Endothelial cell of umbilical vein (primary cell): ENCODE measurements around the gene STRN3.

Experiments
- CTCF ChIP-seq, 2 donors: IDR thresholded peaks; 1 replicate in 1 of 2; 2 replicates in 1 of 2; pipeline ENCODE4 v1.5.1; 2011; ENCODE audit warnings: low read length in 2 of 2, mild to moderate bottlenecking in 2 of 2, moderate library complexity in 2 of 2, control low read depth in 1 of 2, inconsistent platforms in 1 of 2, low read depth in 1 of 2; ENCODE audit not compliant: insufficient read depth in 1 of 2; ENCODE audit errors: extremely low read depth in 1 of 2
- EZH2 ChIP-seq: IDR thresholded peaks from 2 replicates; pipeline ENCODE4 v1.6.1; 2012; ENCODE audit warnings: borderline replicate concordance, low read depth, mild to moderate bottlenecking, moderate library complexity, low read length, inconsistent platforms; ENCODE audit not compliant: severe bottlenecking
- JUN ChIP-seq: IDR thresholded peaks from 2 replicates; pipeline ENCODE4 v1.6.1; 2011; ENCODE audit warnings: borderline replicate concordance, low read depth; ENCODE audit not compliant: insufficient read length, insufficient read depth

- TF ChIP-seq JUN (no peak), CTCF (IDR thresholded peaks at IDR 0.05; ENCODE audit: extremely low read depth in 1 of 2, insufficient read depth in 1 of 2, low read depth in 1 of 2, low read length in 2 of 2) (no peak), EZH2 (peak; percentile 2)
These were observed 150.5 kb downstream of the STRN3 start for GRCh38 chr14:30875788-30876053.
